GM18907 (cell line): ENCODE measurements around the gene MCM10.

ENCODE experiments used
- ATAC-seq: cut with Tn5 transposase; IDR thresholded peaks from one replicate; pipeline ENCODE4 v1.9.1; 2021; ENCODE audit warnings: mild to moderate bottlenecking, moderate library complexity; ENCODE audit not compliant: unreplicated experiment

The MCM10 gene

GRCh38 chr10:13163859-13164258 is 2.5 kb downstream of the MCM10 start:
- no peak for ATAC-seq

- ATAC-seq, result no peak
Observed at GRCh38 chr10:13165177-13165576, 3.8 kb downstream of the MCM10 start.

GRCh38 chr10:13167568-13167967 is 6.2 kb downstream of the MCM10 start:
- ATAC-seq, result no peak

- no peak for ATAC-seq
Observed at GRCh38 chr10:13168781-13169180, 7.4 kb downstream of the MCM10 start.

- ATAC-seq, result no peak
Observed at GRCh38 chr10:13173616-13174015, 12.3 kb downstream of the MCM10 start.

GRCh38 chr10:13180788-13181187 is 19.4 kb downstream of the MCM10 start:
- ATAC-seq, result peak; percentile 48

GRCh38 chr10:13182424-13182823 is 21.1 kb downstream of the MCM10 start:
- no peak for ATAC-seq

GRCh38 chr10:13183625-13184024 is 22.3 kb downstream of the MCM10 start:
- no peak for ATAC-seq

- no peak for ATAC-seq
Observed at GRCh38 chr10:13184276-13184675, 22.9 kb downstream of the MCM10 start.

GRCh38 chr10:13184730-13185514 is 23.6 kb downstream of the MCM10 start:
- ATAC-seq, result no peak

GRCh38 chr10:13187135-13187534 is 25.8 kb downstream of the MCM10 start:
- no peak for ATAC-seq

GRCh38 chr10:13188593-13188992 is 27.2 kb downstream of the MCM10 start:
- no peak for ATAC-seq

- no peak for ATAC-seq
Observed at GRCh38 chr10:13189961-13190360, 28.6 kb downstream of the MCM10 start.

- ATAC-seq, result no peak
Observed at GRCh38 chr10:13190816-13191215, 29.5 kb downstream of the MCM10 start.

GRCh38 chr10:13191362-13191761 is 30.0 kb downstream of the MCM10 start:
- ATAC-seq, result no peak

GRCh38 chr10:13193637-13194036 is 32.3 kb downstream of the MCM10 start:
- ATAC-seq, result no peak

- no peak for ATAC-seq
Observed at GRCh38 chr10:13195016-13195415, 33.7 kb downstream of the MCM10 start.

GRCh38 chr10:13201132-13201531 is 39.8 kb downstream of the MCM10 start:
- no peak for ATAC-seq

- no peak for ATAC-seq
Observed at GRCh38 chr10:13206091-13206490, 44.7 kb downstream of the MCM10 start.

GRCh38 chr10:13206546-13207443 is 45.4 kb downstream of the MCM10 start:
- no peak for ATAC-seq

- ATAC-seq, result no peak
Observed at GRCh38 chr10:13213163-13213562, 51.8 kb downstream of the MCM10 start.

GRCh38 chr10:13218878-13219277 is 57.5 kb downstream of the MCM10 start:
- no peak for ATAC-seq
